WTC11 (cell line): Measurements from ENCODE around the gene SURF6. TPM values are rescaled to one million over a fixed set of nuclear protein-coding genes. Genes with fewer than 3 reads are reported as not detected.

Experiments
- ATAC-seq: fragments of 200-7000 bp; cut with Tn5 transposase; 2 replicates; pipeline ENCODE4 v1.10.0; 2021; ENCODE audit warnings: mild to moderate bottlenecking, moderate library complexity
- CTCF ChIA-PET: fragments of 300-600 bp; sonication (Branson Sonifier 250); formaldehyde crosslinking; loops from one replicate; lab custom pipeline; 2021; ENCODE audit warnings: antibody characterized with exemption; lab: Charles Lee
- POLR2A ChIA-PET: fragments of 350-600 bp; sonication (Branson Sonifier 250); formaldehyde crosslinking; loops from one replicate; lab custom pipeline; 2021; ENCODE audit warnings: antibody characterized with exemption; lab: Charles Lee
- DNase-seq: peaks from one replicate; pipeline ENCODE4 v3.0.0; 2021; ENCODE audit warnings: low spot score
- H3K27ac Mint-ChIP-seq: 2 replicates; pipeline ENCODE4 v1.8.0; 2021; ENCODE audit warnings: mixed read lengths
- H3K27me3 Mint-ChIP-seq: 2 replicates; pipeline ENCODE4 v1.8.0; 2021; ENCODE audit warnings: low read depth, mild to moderate bottlenecking, moderate library complexity, mixed read lengths
- H3K36me3 Mint-ChIP-seq: 2 replicates; pipeline ENCODE4 v1.8.0; 2021; ENCODE audit warnings: mixed read lengths
- H3K4me1 Mint-ChIP-seq: 2 replicates; pipeline ENCODE4 v1.8.0; 2022; ENCODE audit warnings: mixed read lengths
- H3K4me3 Mint-ChIP-seq: 2 replicates; pipeline ENCODE4 v1.8.0; 2021; ENCODE audit warnings: mild to moderate bottlenecking, moderate library complexity, mixed read lengths
- H3K9me3 Mint-ChIP-seq: 2 replicates; pipeline ENCODE4 v1.8.0; 2021; ENCODE audit warnings: mixed read lengths
- AFF4 ChIP-seq: sonication (generic); formaldehyde crosslinking; IDR thresholded peaks from 2 replicates; pipeline ENCODE4 v1.8.1; 2023; ENCODE audit warnings: mild to moderate bottlenecking, missing genetic modification reagents, borderline replicate concordance
- ATF1 ChIP-seq: sonication (generic); formaldehyde crosslinking; IDR thresholded peaks from 2 replicates; pipeline ENCODE4 v1.8.1; 2023; ENCODE audit warnings: mild to moderate bottlenecking, moderate library complexity, missing genetic modification reagents
- EMX1 ChIP-seq: fragments of 250-450 bp; sonication (Bioruptor Pico); IDR thresholded peaks from 2 replicates; pipeline ENCODE4 v1.8.0; 2021; ENCODE audit warnings: mild to moderate bottlenecking
- ETV6 ChIP-seq: sonication (generic); formaldehyde crosslinking; IDR thresholded peaks from 2 replicates; pipeline ENCODE4 v1.8.1; 2022; ENCODE audit warnings: mild to moderate bottlenecking, missing genetic modification reagents
- FOXP1 ChIP-seq: sonication (generic); formaldehyde crosslinking; IDR thresholded peaks from 2 replicates; pipeline ENCODE4 v1.8.0; 2022; ENCODE audit warnings: missing genetic modification reagents, mild to moderate bottlenecking, moderate library complexity, borderline replicate concordance
- GABPB1 ChIP-seq: sonication (generic); formaldehyde crosslinking; IDR thresholded peaks from 2 replicates; pipeline ENCODE4 v1.8.1; 2023; ENCODE audit warnings: mild to moderate bottlenecking, missing genetic modification reagents
- JUN ChIP-seq: sonication (generic); formaldehyde crosslinking; IDR thresholded peaks from 2 replicates; pipeline ENCODE4 v1.8.0; 2023; ENCODE audit warnings: mild to moderate bottlenecking, missing genetic modification reagents
- MYBL2 ChIP-seq: sonication (generic); formaldehyde crosslinking; IDR thresholded peaks from 2 replicates; pipeline ENCODE4 v1.8.1; 2023; ENCODE audit warnings: mild to moderate bottlenecking, moderate library complexity, missing genetic modification reagents
- SMAD4 ChIP-seq: sonication (generic); formaldehyde crosslinking; IDR thresholded peaks from 2 replicates; pipeline ENCODE4 v1.8.0; 2022; ENCODE audit warnings: mild to moderate bottlenecking, missing genetic modification reagents
- TEAD1 ChIP-seq: sonication (generic); formaldehyde crosslinking; IDR thresholded peaks from 2 replicates; pipeline ENCODE4 v1.8.0; 2022; ENCODE audit warnings: mild to moderate bottlenecking, missing genetic modification reagents
- ZNF121 ChIP-seq: sonication (generic); formaldehyde crosslinking; IDR thresholded peaks from 2 replicates; pipeline ENCODE4 v1.8.0; 2023; ENCODE audit warnings: missing genetic modification reagents
- ZNF317 ChIP-seq: sonication (generic); formaldehyde crosslinking; IDR thresholded peaks from 2 replicates; pipeline ENCODE4 v1.8.1; 2023; ENCODE audit warnings: low read depth, mild to moderate bottlenecking, moderate library complexity, missing genetic modification reagents, borderline replicate concordance
- ZNF425 ChIP-seq: fragments of 250-450 bp; sonication (Bioruptor Pico); conservative IDR thresholded peaks from 2 replicates; pipeline ENCODE4 v1.9.0; 2021; ENCODE audit warnings: mild to moderate bottlenecking
- total RNA-seq: library from RNA; stranded (reverse); gene quantifications from 3 replicates; pipeline ENCODE4 v1.2.3, GENCODE V29; 2021
- TF ChIP-seq, protein P1 (sequence below): sonication (generic); formaldehyde crosslinking; IDR thresholded peaks from 2 replicates; pipeline ENCODE4 v1.8.1; 2023; ENCODE audit warnings: mild to moderate bottlenecking, moderate library complexity, missing genetic modification reagents

Gene SURF6
- total RNA-seq, 1 experiment from 2014 or later, result 67.2 TPM

DNA sequence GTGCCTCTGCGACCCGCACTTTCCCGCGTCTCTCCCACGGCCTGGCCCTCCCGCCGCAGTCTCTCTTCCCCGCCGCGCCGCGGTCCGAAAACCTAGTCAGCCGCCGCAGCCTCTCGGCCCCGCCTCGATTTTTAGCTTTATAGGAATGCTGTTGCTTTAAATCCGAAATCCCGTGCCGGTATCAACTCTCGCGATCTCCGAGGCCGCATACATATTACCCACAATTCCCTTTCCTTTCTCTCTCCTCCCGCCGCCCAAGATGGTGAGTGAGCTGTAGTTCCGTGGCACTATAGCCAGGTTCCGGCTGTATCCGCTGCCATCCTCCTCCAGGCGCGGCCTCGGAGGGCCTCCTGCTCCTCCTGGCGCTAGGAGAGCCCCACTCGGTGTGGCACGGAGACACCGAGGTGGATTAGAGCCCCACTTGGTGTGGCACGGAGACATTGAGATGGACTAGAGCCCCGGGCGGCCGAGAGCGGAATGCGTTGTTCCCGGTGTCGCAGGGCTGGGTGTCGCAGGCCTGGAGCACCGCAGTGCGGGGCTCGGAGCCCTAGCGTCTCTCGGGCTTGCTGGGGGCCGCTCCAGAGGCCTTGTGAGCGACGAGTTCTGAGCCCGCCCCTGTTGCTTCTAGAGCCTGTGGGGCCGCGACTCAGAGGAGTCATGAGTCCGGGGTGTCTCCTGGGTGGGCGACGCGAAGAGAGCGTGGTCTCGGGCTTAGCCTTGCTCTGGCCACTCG lies 12.2 kb upstream of the SURF6 start, which contains the start of the genes MED22 and RPL7A (continued):
- TF ChIP-seq AFF4 (0 out of 2 replicates have a peak, but pooled peaks have one; percentile 84), ZNF317 (CRISPR knock-in tag) (no peak), GABPB1 (CRISPR knock-in tag) (0 out of 2 replicates have a peak, but pooled peaks have one; percentile 64), FOXP1 (peak; percentile 58), ETV6 (CRISPR knock-in tag) (peak; percentile 56; the same call in 1 of the 2 replicates), EMX1 (CRISPR knock-in tag) (peak; percentile 82; the same call in 1 of the 2 replicates), ZNF121 (CRISPR knock-in tag) (no peak), SMAD4 (CRISPR knock-in tag) (no peak), JUN (CRISPR knock-in tag) (peak; percentile 73; the same call in 1 of the 2 replicates), ATF1 (CRISPR knock-in tag) (0 out of 2 replicates have a peak, but pooled peaks have one; percentile 45), MYBL2 (CRISPR knock-in tag) (peak; percentile 16), ZNF425 (no peak)
- TF ChIP-seq, protein P1, sequence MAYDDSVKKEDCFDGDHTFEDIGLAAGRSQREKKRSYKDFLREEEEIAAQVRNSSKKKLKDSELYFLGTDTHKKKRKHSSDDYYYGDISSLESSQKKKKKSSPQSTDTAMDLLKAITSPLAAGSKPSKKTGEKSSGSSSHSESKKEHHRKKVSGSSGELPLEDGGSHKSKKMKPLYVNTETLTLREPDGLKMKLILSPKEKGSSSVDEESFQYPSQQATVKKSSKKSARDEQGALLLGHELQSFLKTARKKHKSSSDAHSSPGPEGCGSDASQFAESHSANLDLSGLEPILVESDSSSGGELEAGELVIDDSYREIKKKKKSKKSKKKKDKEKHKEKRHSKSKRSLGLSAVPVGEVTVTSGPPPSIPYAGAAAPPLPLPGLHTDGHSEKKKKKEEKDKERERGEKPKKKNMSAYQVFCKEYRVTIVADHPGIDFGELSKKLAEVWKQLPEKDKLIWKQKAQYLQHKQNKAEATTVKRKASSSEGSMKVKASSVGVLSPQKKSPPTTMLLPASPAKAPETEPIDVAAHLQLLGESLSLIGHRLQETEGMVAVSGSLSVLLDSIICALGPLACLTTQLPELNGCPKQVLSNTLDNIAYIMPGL (CRISPR knock-in tag), result peak; percentile 87

DNA sequence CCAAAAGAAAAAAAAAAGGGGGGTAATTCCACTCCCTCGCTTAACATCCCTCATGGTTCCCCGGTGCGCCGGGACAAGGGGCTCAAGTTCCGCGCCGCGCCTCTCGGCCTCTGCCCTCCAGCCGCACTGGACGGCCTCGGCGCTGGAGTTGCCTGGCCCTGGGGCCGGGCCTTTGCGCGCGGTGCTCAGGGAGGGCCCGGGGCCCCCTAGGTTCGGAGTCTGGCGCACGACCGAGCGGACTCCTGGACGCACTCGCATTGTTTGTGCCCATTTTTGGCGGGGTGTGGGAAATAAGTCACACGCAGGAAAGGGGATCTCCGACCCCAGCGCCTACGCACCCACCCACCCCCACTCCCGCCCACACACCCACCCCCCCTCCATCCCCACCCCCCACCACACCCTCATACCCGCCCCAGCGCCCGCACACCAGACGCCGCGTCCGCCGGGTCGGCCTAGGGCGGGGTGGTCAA lies 11.6 kb upstream of the SURF6 start:
- Mint-ChIP-seq H3K27me3 (no peaks in the 10 kb centered on the region; the same call in 1 of the 2 replicates), H3K9me3 (no peaks in the 10 kb centered on the region), H3K4me3 (peak overlapping the region; percentile 99), H3K27ac (no peak overlapping the region), H3K36me3 (peaks cover 76% of the 10 kb centered on the region), H3K4me1 (peaks cover 26% of the 10 kb centered on the region)
- POLR2A ChIA-PET, result interaction anchor here (0.6 to 2.0 kb wide), 7 partner anchors 8 to 132 kb away, joined by 3 to 10 read pairs (median 3); partner anchors contain the start of genes CACFD1, SLC2A6, SURF1 and SURF2
- peak; percentile 34 for DNase-seq
- TF ChIP-seq TEAD1 (CRISPR knock-in tag) (no peak), GABPB1 (CRISPR knock-in tag) (0 out of 2 replicates have a peak, but pooled peaks have one; percentile 9)
- peak; percentile 14 for ATAC-seq
- CTCF ChIA-PET, result interaction anchor here (1.0 to 1.7 kb wide), 6 partner anchors 9 to 161 kb away, joined by 3 to 8 read pairs (median 3); partner anchors contain the start of genes SURF1 and SURF2
